ENCODE results near the gene PTPRN2. TPM values are rescaled to one million over a fixed set of nuclear protein-coding genes. Genes with fewer than 3 reads are reported as not detected.

PTPRN2 gene
- total and polyA plus RNA-seq, 8 donors, result 4.9 to 136 (median 46.8) TPM

GRCh38 chr7:158141221-158141582, 446.4 kb downstream of the PTPRN2 start:
- Histone ChIP-seq H3K27ac (no peak overlapping the region), H3K4me1 (no peaks in the 10 kb centered on the region), H3K4me3 (no peak overlapping the region), H3K36me3 (no peaks in the 10 kb centered on the region), H3K27me3 (no peaks in the 10 kb centered on the region), H3K9me3 (peaks cover 0 to 11% (median 4%) of the 10 kb centered on the region in 4 donors)
- intact Hi-C loops (cut with DNase I; ENCODE audit: low total_unique reads), result no loop called here
- no peak for DNase-seq
- TF ChIP-seq POLR2AphosphoS5 (IDR thresholded peaks at IDR 0.05) (no peak), CTCF (IDR thresholded peaks at IDR 0.05) (no peak), EP300 (IDR thresholded peaks at IDR 0.05) (no peak), POLR2A (IDR thresholded peaks at IDR 0.05) (no peak)
- WGBS, 5 donors, result 91 to 94% (median 93%) methylated on average over 5 to 17 of the region's 17 CpGs

- no peaks in the 10 kb centered on the region for H3K27me3 ChIP-seq
- intact Hi-C loops (cut with DNase I; ENCODE audit: low total_unique reads), result no loop called here
- H3K4me3 ChIP-seq, result no peak overlapping the region
- WGBS, 5 donors, result 85 to 93% (median 92%) methylated on average over 31 of the region's 31 CpGs
- no peaks in the 10 kb centered on the region for H3K36me3 ChIP-seq
- DNase-seq, result no peak
- no peak for TF ChIP-seq EP300 (IDR thresholded peaks at IDR 0.05)
- no peak for TF ChIP-seq POLR2A (IDR thresholded peaks at IDR 0.05)
- no peak for TF ChIP-seq CTCF (IDR thresholded peaks at IDR 0.05)
- no peak overlapping the region for H3K27ac ChIP-seq
- H3K9me3 ChIP-seq, result peaks cover 0 to 11% (median 4%) of the 10 kb centered on the region in 4 donors
- no peaks in the 10 kb centered on the region for H3K4me1 ChIP-seq
Observed at GRCh38 chr7:158140538-158141220, 446.9 kb downstream of the PTPRN2 start.

GRCh38 chr7:158139499-158139898, 448.1 kb downstream of the PTPRN2 start:
- Histone ChIP-seq H3K27me3 (no peaks in the 10 kb centered on the region), H3K4me1 (no peaks in the 10 kb centered on the region), H3K4me3 (no peak overlapping the region), H3K9me3 (peaks cover 0 to 11% (median 4%) of the 10 kb centered on the region in 4 donors), H3K27ac (no peak overlapping the region), H3K36me3 (no peaks in the 10 kb centered on the region)
- TF ChIP-seq CTCF (IDR thresholded peaks at IDR 0.05) (no peak), EP300 (IDR thresholded peaks at IDR 0.05) (no peak), POLR2A (IDR thresholded peaks at IDR 0.05) (no peak), POLR2AphosphoS5 (IDR thresholded peaks at IDR 0.05) (no peak)
- no peak for DNase-seq
- WGBS, 5 donors, result 86 to 95% (median 88%) methylated on average over 10 of the region's 10 CpGs
- intact Hi-C loops (cut with DNase I; ENCODE audit: low total_unique reads), result no loop called here

GRCh38 chr7:158138329-158138597, 449.4 kb downstream of the PTPRN2 start:
- Histone ChIP-seq H3K27ac (no peak overlapping the region), H3K9me3 (peaks cover 0 to 11% (median under 1%) of the 10 kb centered on the region in 4 donors), H3K27me3 (no peaks in the 10 kb centered on the region), H3K36me3 (peaks cover 0 to 7% (median 1%) of the 10 kb centered on the region in 4 donors), H3K4me1 (no peaks in the 10 kb centered on the region), H3K4me3 (no peak overlapping the region)
- TF ChIP-seq EP300 (IDR thresholded peaks at IDR 0.05), result no peak
- TF ChIP-seq CTCF (IDR thresholded peaks at IDR 0.05), result no peak
- TF ChIP-seq POLR2AphosphoS5 (IDR thresholded peaks at IDR 0.05), result no peak
- DNase-seq, result no peak
- 73 to 92% (median 85%) methylated on average over 4 to 9 of the region's 9 CpGs for WGBS, 5 donors
- intact Hi-C loops (cut with DNase I; ENCODE audit: low total_unique reads), result no loop called here
